Lung (tissue), 12 donors: ENCODE results near the gene MRPS6. TPM values are rescaled to one million over a fixed set of nuclear protein-coding genes. Genes with fewer than 3 reads are reported as not detected.

ENCODE experiments used
- ATAC-seq: fragments of 200-7000 bp; cut with Tn5 transposase; one replicate; pipeline ENCODE4 v1.9.1; 2020; ENCODE audit warnings: moderate number of reproducible peaks; ENCODE audit not compliant: insufficient read depth, low FRiP score
- DNase-seq, 3 donors: peaks; one replicate each; pipeline ENCODE4 v3.0.0-alpha.2; 2013 to 2017
- H3K27ac ChIP-seq, 2 donors: one replicate each; pipeline ENCODE4 v1.5.1; 2013; ENCODE audit warnings: mild to moderate bottlenecking in 2 of 2, moderate library complexity in 2 of 2, control low read depth in 1 of 2, inconsistent platforms in 1 of 2, low read depth in 1 of 2, low read length in 1 of 2
- H3K27me3 ChIP-seq, 3 donors: one replicate each; pipeline ENCODE4 v1.5.1; 2013; ENCODE audit warnings: low read length in 2 of 3; ENCODE audit not compliant: control insufficient read depth in 3 of 3, insufficient read depth in 3 of 3
- H3K36me3 ChIP-seq, 4 donors: one replicate each; pipeline ENCODE4 v1.5.1; 2013; ENCODE audit warnings: low read length in 4 of 4, mild to moderate bottlenecking in 1 of 4, moderate library complexity in 1 of 4; ENCODE audit not compliant: control insufficient read depth in 4 of 4, insufficient read depth in 4 of 4
- H3K4me1 ChIP-seq, 5 donors: one replicate each; pipeline ENCODE4 v1.5.1; 2013; ENCODE audit warnings: low read length in 5 of 5, mild to moderate bottlenecking in 2 of 5, moderate library complexity in 1 of 5; ENCODE audit not compliant: control insufficient read depth in 5 of 5, insufficient read depth in 5 of 5
- H3K4me3 ChIP-seq: one replicate; pipeline ENCODE4 v1.5.1; 2013; ENCODE audit warnings: mild to moderate bottlenecking, control low read depth, moderate library complexity
- H3K9ac ChIP-seq, 2 donors: one replicate each; pipeline ENCODE4 v1.5.1; 2013; ENCODE audit warnings: low read length in 2 of 2, control low read depth in 1 of 2; ENCODE audit not compliant: insufficient read depth in 1 of 2
- H3K9me3 ChIP-seq, 4 donors: one replicate each; pipeline ENCODE4 v1.5.1; 2013; ENCODE audit warnings: low read length in 3 of 4, mild to moderate bottlenecking in 1 of 4, moderate library complexity in 1 of 4; ENCODE audit not compliant: control insufficient read depth in 4 of 4, insufficient read depth in 3 of 4
- WGBS, 2 donors: extraction: QIAGEN DNeasy Blood & Tissue Kit; methylation state at CpG; one replicate each; pipeline ENCODE4 v1.1.7; 2013; 5-methylcytosine and 5-hydroxymethylcytosine counted together
- polyA plus RNA-seq, 2 donors: library from polyadenylated mRNA; stranded (reverse); fragments of 200-250 nt; gene quantifications; one replicate each; pipeline ENCODE4 v1.2.1, GENCODE V29; 2013
- total RNA-seq, 2 donors: library from RNA; depleted of rRNA in 1 of 2; stranded (reverse); fragments of >200 nt in 1 of 2; gene quantifications; one replicate each; pipeline ENCODE4 v1.2.1, GENCODE V29; 2014 to 2021
- TF ChIP-seq, protein P1 (sequence below): IDR thresholded peaks from 2 replicates; pipeline ENCODE4 v1.5.1; 2012; ENCODE audit warnings: mild to moderate bottlenecking; ENCODE audit errors: control extremely low read depth, extremely low read depth
- donor health status: control.
- donor health status: control.
- donor health status: Bipolar disorder and iron deficiency.
- donor health status: healthy.
- donor health status: DM: yes; HTN: yes; CAD: no.

The MRPS6 gene
- total and polyA plus RNA-seq, 4 donors, result 28.4 to 73.9 (median 37.1) TPM

DNA sequence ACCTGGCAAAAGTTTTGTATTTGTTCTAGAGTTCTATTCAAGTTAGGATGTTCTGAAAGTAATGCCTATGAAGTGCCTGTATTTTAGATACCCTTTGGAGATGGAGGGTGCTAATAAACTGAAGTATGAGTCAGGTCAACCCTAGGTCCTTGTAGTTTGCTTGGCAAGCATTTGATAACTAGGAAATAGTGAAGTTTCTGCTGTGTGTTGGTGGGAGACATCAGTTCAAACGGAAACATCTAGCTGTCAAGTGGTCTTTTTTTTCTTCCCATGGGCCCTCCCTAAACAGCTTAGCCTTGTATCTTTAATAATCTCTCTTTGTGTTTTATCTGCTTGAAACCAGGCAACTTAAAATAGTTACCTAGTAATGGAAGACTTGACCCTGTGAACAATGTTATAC, 4.5 kb downstream of the MRPS6 start:
- Histone ChIP-seq H3K9ac (no peak overlapping the region), H3K27ac (no peak overlapping the region), H3K27me3 (no peaks in the 10 kb centered on the region), H3K4me3 (no peak overlapping the region), H3K9me3 (no peaks in the 10 kb centered on the region), H3K36me3 (peaks cover 0 to 2% (median 2%) of the 10 kb centered on the region in 4 donors), H3K4me1 (peaks cover 2 to 37% (median 29%) of the 10 kb centered on the region in 5 donors)
- no peak for DNase-seq
- TF ChIP-seq, protein P1, sequence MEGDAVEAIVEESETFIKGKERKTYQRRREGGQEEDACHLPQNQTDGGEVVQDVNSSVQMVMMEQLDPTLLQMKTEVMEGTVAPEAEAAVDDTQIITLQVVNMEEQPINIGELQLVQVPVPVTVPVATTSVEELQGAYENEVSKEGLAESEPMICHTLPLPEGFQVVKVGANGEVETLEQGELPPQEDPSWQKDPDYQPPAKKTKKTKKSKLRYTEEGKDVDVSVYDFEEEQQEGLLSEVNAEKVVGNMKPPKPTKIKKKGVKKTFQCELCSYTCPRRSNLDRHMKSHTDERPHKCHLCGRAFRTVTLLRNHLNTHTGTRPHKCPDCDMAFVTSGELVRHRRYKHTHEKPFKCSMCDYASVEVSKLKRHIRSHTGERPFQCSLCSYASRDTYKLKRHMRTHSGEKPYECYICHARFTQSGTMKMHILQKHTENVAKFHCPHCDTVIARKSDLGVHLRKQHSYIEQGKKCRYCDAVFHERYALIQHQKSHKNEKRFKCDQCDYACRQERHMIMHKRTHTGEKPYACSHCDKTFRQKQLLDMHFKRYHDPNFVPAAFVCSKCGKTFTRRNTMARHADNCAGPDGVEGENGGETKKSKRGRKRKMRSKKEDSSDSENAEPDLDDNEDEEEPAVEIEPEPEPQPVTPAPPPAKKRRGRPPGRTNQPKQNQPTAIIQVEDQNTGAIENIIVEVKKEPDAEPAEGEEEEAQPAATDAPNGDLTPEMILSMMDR, result no peak
- no peak for ATAC-seq
- WGBS, 2 donors, result 62 to 76% methylated on average over 1 of the region's 1 CpG

DNA sequence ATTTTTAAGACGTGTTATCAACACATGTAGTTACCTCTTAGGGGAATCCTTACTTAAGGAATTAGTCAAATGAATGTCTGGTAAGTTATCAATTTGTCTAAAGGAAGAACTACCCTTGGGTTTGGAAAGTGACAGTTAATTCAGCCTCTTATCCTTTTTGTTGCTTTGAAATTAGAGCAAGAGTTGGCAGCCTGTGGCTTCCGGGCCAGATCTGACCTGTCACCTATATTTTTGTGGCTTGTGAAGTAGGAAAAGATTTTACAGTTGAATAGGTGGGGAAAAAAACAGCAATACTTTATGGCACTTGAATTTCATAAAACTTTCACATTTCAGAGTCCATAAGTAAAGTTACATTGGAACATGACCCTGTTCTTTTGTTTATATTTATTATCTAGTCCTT, 5.5 kb downstream of the MRPS6 start:
- ATAC-seq (no peak), DNase-seq (no peak)
- TF ChIP-seq, protein P1, result no peak
- Histone ChIP-seq H3K27me3 (no peaks in the 10 kb centered on the region), H3K9me3 (no peaks in the 10 kb centered on the region), H3K4me1 (peaks cover 2 to 41% (median 29%) of the 10 kb centered on the region in 5 donors), H3K27ac (no peak overlapping the region), H3K4me3 (no peak overlapping the region), H3K9ac (no peak overlapping the region), H3K36me3 (peaks cover 0 to 4% (median 2%) of the 10 kb centered on the region in 4 donors)
- WGBS, 2 donors, result 59 to 63% methylated on average over 2 of the region's 2 CpGs

DNA sequence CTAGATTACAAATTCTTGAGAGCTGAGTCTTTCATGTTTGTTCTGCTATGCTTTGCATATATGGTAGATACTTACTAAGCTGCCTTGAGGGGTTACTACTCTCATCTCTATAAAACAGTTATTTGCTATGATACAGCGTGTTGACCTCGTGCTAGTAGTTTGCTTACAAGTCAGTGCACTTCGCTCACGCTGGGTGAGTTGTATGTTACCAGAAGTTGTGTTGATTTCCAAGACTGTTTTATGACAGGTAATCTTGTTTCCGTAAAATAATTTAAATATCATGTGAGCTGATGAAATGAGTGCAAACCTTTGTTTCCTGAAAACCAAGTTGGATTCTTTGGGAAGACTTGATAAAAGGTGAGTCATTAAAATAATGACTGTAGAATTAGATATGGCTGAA, 7.3 kb downstream of the MRPS6 start:
- Histone ChIP-seq H3K27me3 (no peaks in the 10 kb centered on the region), H3K4me1 (peaks cover 2 to 36% (median 20%) of the 10 kb centered on the region in 5 donors), H3K4me3 (no peak overlapping the region), H3K9ac (no peak overlapping the region), H3K9me3 (no peaks in the 10 kb centered on the region), H3K36me3 (peaks cover 0 to 4% (median 2%) of the 10 kb centered on the region in 4 donors), H3K27ac (no peak overlapping the region)
- TF ChIP-seq, protein P1, result no peak
- WGBS, 2 donors, result 87 to 99% methylated on average over 5 of the region's 5 CpGs
- no peak for ATAC-seq
- no peak for DNase-seq

DNA sequence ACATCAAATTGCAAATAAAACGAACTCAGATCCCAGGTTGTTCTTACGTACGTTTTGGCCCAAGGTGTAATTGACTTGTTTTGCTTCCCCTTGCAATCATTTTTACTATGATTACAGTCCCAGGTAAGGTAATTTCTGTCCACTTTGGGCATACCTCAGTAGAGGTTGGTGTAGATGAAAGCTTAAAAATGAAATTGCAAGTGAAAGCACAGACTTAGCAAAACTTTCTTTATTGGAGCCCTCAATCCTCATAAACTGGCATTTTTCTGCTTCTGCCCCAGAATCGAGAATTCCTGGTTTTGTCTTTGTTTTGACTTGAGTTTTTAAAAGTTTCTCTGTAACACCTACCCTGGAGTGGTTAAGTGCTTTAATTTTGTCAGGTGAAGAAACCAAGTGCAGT, 9.4 kb downstream of the MRPS6 start:
- H3K4me1 ChIP-seq, result peaks cover 0 to 34% (median 7%) of the 10 kb centered on the region in 5 donors
- DNase-seq, result no peak

More for the DNA sequence above, 9.4 kb downstream of the MRPS6 start:
- WGBS, 2 donors, result 81 to 92% methylated on average over 4 of the region's 4 CpGs
- Histone ChIP-seq H3K27ac (no peak overlapping the region), H3K9ac (no peak overlapping the region), H3K4me3 (no peak overlapping the region), H3K27me3 (no peaks in the 10 kb centered on the region), H3K9me3 (no peaks in the 10 kb centered on the region), H3K36me3 (peaks cover 0 to 4% (median 2%) of the 10 kb centered on the region in 4 donors)
- TF ChIP-seq, protein P1, result no peak
- ATAC-seq, result no peak
